Activated T-helper 2 cell treated with anti-CD3 and anti-CD28 coated beads, Interferon-gamma antibody, Interleukin-2, Interleukin-4, amounts not matched to agents 10 μg/mL and 5 μg/mL and 100 μg/mL, durations not matched to agents 14 hours and 24 hours and 36 hours (primary cell): ENCODE data around the gene DLG4. TPM values are rescaled to one million over a fixed set of nuclear protein-coding genes. Genes with fewer than 3 reads are reported as not detected.

Experiments
- DNase-seq: peaks from one replicate; pipeline ENCODE4 v3.0.0; 2021; ENCODE audit warnings: low spot score
- H3K27ac Mint-ChIP-seq: one replicate; pipeline ENCODE4 v1.8.0; 2021; ENCODE audit warnings: mixed read lengths
- H3K27me3 Mint-ChIP-seq: one replicate; pipeline ENCODE4 v1.8.0; 2021; ENCODE audit warnings: low read depth, mixed read lengths
- H3K36me3 Mint-ChIP-seq: one replicate; pipeline ENCODE4 v1.8.0; 2021; ENCODE audit warnings: low read depth, mixed read lengths
- H3K4me1 Mint-ChIP-seq: one replicate; pipeline ENCODE4 v1.8.0; 2021; ENCODE audit warnings: low read depth, mixed read lengths
- H3K4me3 Mint-ChIP-seq: one replicate; pipeline ENCODE4 v1.8.0; 2021; ENCODE audit warnings: low read depth, mild to moderate bottlenecking, moderate library complexity, mixed read lengths
- H3K9me3 Mint-ChIP-seq: one replicate; pipeline ENCODE4 v1.8.0; 2021; ENCODE audit warnings: mixed read lengths
- intact Hi-C: fragments of 100-400 bp; cut with micrococcal nuclease; formaldehyde crosslinking; loops from one replicate; pipeline ENCODE4 v1.15.1; 2023
- total RNA-seq: library from RNA; stranded (reverse); gene quantifications from 2 replicates; pipeline ENCODE4 v1.2.3, GENCODE V29; 2022

DLG4 gene
- total RNA-seq, 1 donor from 2014 or later: 10.6 TPM

- Mint-ChIP-seq H3K4me3 (peak overlapping the region; percentile 99), H3K27ac (peak overlapping the region; percentile 91), H3K4me1 (peaks cover 36% of the 10 kb centered on the region), H3K9me3 (no peaks in the 10 kb centered on the region), H3K27me3 (no peaks in the 10 kb centered on the region), H3K36me3 (peaks cover 53% of the 10 kb centered on the region)
- intact Hi-C loops: loop anchor here (1.0 kb wide), 2 partner anchors 13 to 73 kb away; partner anchors contain the start of genes DVL2 and YBX2
- DNase-seq: no peak
Observed at GRCh38 chr17:7221278-7222092, 1.8 kb upstream of the DLG4 start.

GRCh38 chr17:7220593-7221277, 1.1 kb upstream of the DLG4 start:
- Mint-ChIP-seq H3K4me1 (peaks cover 44% of the 10 kb centered on the region), H3K27me3 (no peaks in the 10 kb centered on the region), H3K9me3 (no peaks in the 10 kb centered on the region), H3K36me3 (peaks cover 49% of the 10 kb centered on the region), H3K4me3 (peak overlapping the region; percentile 99), H3K27ac (peak overlapping the region; percentile 91)
- peak; percentile 47 for DNase-seq
- intact Hi-C loops: loop anchor here (1.0 kb wide), 2 partner anchors 14 to 74 kb away; partner anchors contain the start of genes DVL2 and YBX2

- intact Hi-C loops: loop anchor here (1.0 kb wide), 1 partner anchor 184 kb away; no protein-coding TSS in a partner anchor
- Mint-ChIP-seq H3K4me1 (peaks cover 54% of the 10 kb centered on the region), H3K9me3 (no peaks in the 10 kb centered on the region), H3K4me3 (peak overlapping the region; percentile 99), H3K36me3 (peaks cover 40% of the 10 kb centered on the region), H3K27me3 (no peaks in the 10 kb centered on the region), H3K27ac (peak overlapping the region; percentile 98)
- no peak for DNase-seq
Observed at GRCh38 chr17:7219229-7219811, 316 bp downstream of the DLG4 start.

GRCh38 chr17:7218758-7219157, 878 bp downstream of the DLG4 start:
- no peaks in the 10 kb centered on the region for H3K9me3 Mint-ChIP-seq
- H3K27ac Mint-ChIP-seq: peak overlapping the region; percentile 2
- no peaks in the 10 kb centered on the region for H3K27me3 Mint-ChIP-seq
- peaks cover 34% of the 10 kb centered on the region for H3K36me3 Mint-ChIP-seq
- peak overlapping the region; percentile 99 for H3K4me3 Mint-ChIP-seq
- no peak for DNase-seq
- peaks cover 60% of the 10 kb centered on the region for H3K4me1 Mint-ChIP-seq
- intact Hi-C loops: loop anchor here (1.0 kb wide), 1 partner anchor 183 kb away; no protein-coding TSS in a partner anchor

GRCh38 chr17:7218166-7218565, 1.5 kb downstream of the DLG4 start:
- no peaks in the 10 kb centered on the region for H3K9me3 Mint-ChIP-seq
- intact Hi-C loops: no loop called here
- peaks cover 65% of the 10 kb centered on the region for H3K4me1 Mint-ChIP-seq
- H3K27me3 Mint-ChIP-seq: peaks cover 5% of the 10 kb centered on the region
- DNase-seq: no peak
- peak overlapping the region; percentile 23 for H3K27ac Mint-ChIP-seq
- H3K36me3 Mint-ChIP-seq: peaks cover 28% of the 10 kb centered on the region
- peak overlapping the region; percentile 26 for H3K4me3 Mint-ChIP-seq

GRCh38 chr17:7217113-7217987, 2.3 kb downstream of the DLG4 start:
- intact Hi-C loops: no loop called here
- H3K36me3 Mint-ChIP-seq: peaks cover 22% of the 10 kb centered on the region
- no peaks in the 10 kb centered on the region for H3K9me3 Mint-ChIP-seq
- H3K27me3 Mint-ChIP-seq: peaks cover 6% of the 10 kb centered on the region
- H3K27ac Mint-ChIP-seq: peak overlapping the region; percentile 69
- peak overlapping the region; percentile 60 for H3K4me3 Mint-ChIP-seq
- DNase-seq: no peak
- H3K4me1 Mint-ChIP-seq: peaks cover 65% of the 10 kb centered on the region

GRCh38 chr17:7216242-7217112, 3.2 kb downstream of the DLG4 start:
- Mint-ChIP-seq H3K9me3 (no peaks in the 10 kb centered on the region), H3K27ac (peak overlapping the region; percentile 23), H3K4me1 (peaks cover 63% of the 10 kb centered on the region), H3K36me3 (peaks cover 13% of the 10 kb centered on the region), H3K4me3 (peak overlapping the region; percentile 48), H3K27me3 (peaks cover 12% of the 10 kb centered on the region)
- DNase-seq: no peak
- intact Hi-C loops: no loop called here

- Mint-ChIP-seq H3K9me3 (no peaks in the 10 kb centered on the region), H3K36me3 (peaks cover 5% of the 10 kb centered on the region), H3K4me3 (peak overlapping the region; percentile 48), H3K4me1 (peaks cover 55% of the 10 kb centered on the region), H3K27ac (peak overlapping the region; percentile 23), H3K27me3 (peaks cover 12% of the 10 kb centered on the region)
- intact Hi-C loops: loop anchor here (2.0 kb wide), 2 partner anchors 91 to 181 kb away; partner anchors contain the start of gene EIF5A
- DNase-seq: no peak
Observed at GRCh38 chr17:7215652-7216180, 3.9 kb downstream of the DLG4 start.

GRCh38 chr17:7215136-7215638, 4.4 kb downstream of the DLG4 start:
- peaks cover 13% of the 10 kb centered on the region for H3K27me3 Mint-ChIP-seq
- intact Hi-C loops: loop anchor here (2.0 kb wide), 2 partner anchors 92 to 180 kb away; partner anchors contain the start of gene EIF5A
- peak overlapping the region; percentile 85 for H3K4me3 Mint-ChIP-seq
- H3K4me1 Mint-ChIP-seq: peaks cover 50% of the 10 kb centered on the region
- no peak for DNase-seq
- no peaks in the 10 kb centered on the region for H3K9me3 Mint-ChIP-seq
- H3K27ac Mint-ChIP-seq: peak overlapping the region; percentile 93
- no peaks in the 10 kb centered on the region for H3K36me3 Mint-ChIP-seq

GRCh38 chr17:7214300-7215135, 5.1 kb downstream of the DLG4 start:
- Mint-ChIP-seq H3K4me1 (peaks cover 48% of the 10 kb centered on the region), H3K27ac (peak overlapping the region; percentile 93), H3K36me3 (no peaks in the 10 kb centered on the region), H3K4me3 (peak overlapping the region; percentile 85), H3K9me3 (no peaks in the 10 kb centered on the region), H3K27me3 (peaks cover 15% of the 10 kb centered on the region)
- intact Hi-C loops: loop anchor here (1.0 to 2.0 kb wide), 4 partner anchors 9 to 180 kb away; partner anchors contain the start of genes EIF5A and PHF23
- DNase-seq: peak; percentile 99
